ENCODE results near the gene PIMREG.

PIMREG gene

GRCh38 chr17:6462692-6463091 is 18.4 kb downstream of the PIMREG start:
- DNase-seq, result no peak

GRCh38 chr17:6463616-6464445 is 19.6 kb downstream of the PIMREG start:
- no peak for DNase-seq

- DNase-seq, result no peak
Observed at GRCh38 chr17:6464446-6465041, 20.3 kb downstream of the PIMREG start.

- DNase-seq, result no peak
Observed at GRCh38 chr17:6465206-6466003, 21.1 kb downstream of the PIMREG start.

- DNase-seq, result no peak
Observed at GRCh38 chr17:6467567-6467966, 23.3 kb downstream of the PIMREG start.

- DNase-seq, result no peak
Observed at GRCh38 chr17:6468051-6468790, 24.0 kb downstream of the PIMREG start.

GRCh38 chr17:6470146-6470718 is 26.0 kb downstream of the PIMREG start:
- DNase-seq, result no peak

- DNase-seq, result no peak
Observed at GRCh38 chr17:6470751-6471521, 26.7 kb downstream of the PIMREG start.

- no peak for DNase-seq
Observed at GRCh38 chr17:6471531-6472465, 27.5 kb downstream of the PIMREG start.

GRCh38 chr17:6472517-6472916 is 28.3 kb downstream of the PIMREG start:
- no peak for DNase-seq

- DNase-seq, result no peak
Observed at GRCh38 chr17:6473128-6473767, 29.0 kb downstream of the PIMREG start.

GRCh38 chr17:6474376-6474775 is 30.1 kb downstream of the PIMREG start:
- no peak for DNase-seq

GRCh38 chr17:6474906-6475305 is 30.7 kb downstream of the PIMREG start:
- DNase-seq, result no peak

GRCh38 chr17:6475411-6475810 is 31.2 kb downstream of the PIMREG start:
- DNase-seq, result peak; percentile 10

- no peak for DNase-seq
Observed at GRCh38 chr17:6476076-6476809, 32.0 kb downstream of the PIMREG start.

GRCh38 chr17:6476810-6477179 is 32.5 kb downstream of the PIMREG start:
- no peak for DNase-seq

- DNase-seq, result no peak
Observed at GRCh38 chr17:6477831-6478383, 33.7 kb downstream of the PIMREG start.

GRCh38 chr17:6478486-6478885 is 34.2 kb downstream of the PIMREG start:
- DNase-seq, result no peak
